Activated CD4-positive, alpha-beta T cell treated with anti-CD3 and anti-CD28 coated beads, Interleukin-2, Interleukin-4, amounts not matched to agents 100 ng/mL and 50 ng/mL, durations not matched to agents 16 hours and 8 hours (primary cell): Measurements from ENCODE around the gene MAN1C1.
A peak's percentile ranks its signal among the peaks of the same experiment; 100 is the strongest.

Experiments
- DNase-seq: peaks from one replicate; pipeline ENCODE4 v3.0.0-alpha.2; 2020; ENCODE audit warnings: low spot score

The MAN1C1 gene

DNA sequence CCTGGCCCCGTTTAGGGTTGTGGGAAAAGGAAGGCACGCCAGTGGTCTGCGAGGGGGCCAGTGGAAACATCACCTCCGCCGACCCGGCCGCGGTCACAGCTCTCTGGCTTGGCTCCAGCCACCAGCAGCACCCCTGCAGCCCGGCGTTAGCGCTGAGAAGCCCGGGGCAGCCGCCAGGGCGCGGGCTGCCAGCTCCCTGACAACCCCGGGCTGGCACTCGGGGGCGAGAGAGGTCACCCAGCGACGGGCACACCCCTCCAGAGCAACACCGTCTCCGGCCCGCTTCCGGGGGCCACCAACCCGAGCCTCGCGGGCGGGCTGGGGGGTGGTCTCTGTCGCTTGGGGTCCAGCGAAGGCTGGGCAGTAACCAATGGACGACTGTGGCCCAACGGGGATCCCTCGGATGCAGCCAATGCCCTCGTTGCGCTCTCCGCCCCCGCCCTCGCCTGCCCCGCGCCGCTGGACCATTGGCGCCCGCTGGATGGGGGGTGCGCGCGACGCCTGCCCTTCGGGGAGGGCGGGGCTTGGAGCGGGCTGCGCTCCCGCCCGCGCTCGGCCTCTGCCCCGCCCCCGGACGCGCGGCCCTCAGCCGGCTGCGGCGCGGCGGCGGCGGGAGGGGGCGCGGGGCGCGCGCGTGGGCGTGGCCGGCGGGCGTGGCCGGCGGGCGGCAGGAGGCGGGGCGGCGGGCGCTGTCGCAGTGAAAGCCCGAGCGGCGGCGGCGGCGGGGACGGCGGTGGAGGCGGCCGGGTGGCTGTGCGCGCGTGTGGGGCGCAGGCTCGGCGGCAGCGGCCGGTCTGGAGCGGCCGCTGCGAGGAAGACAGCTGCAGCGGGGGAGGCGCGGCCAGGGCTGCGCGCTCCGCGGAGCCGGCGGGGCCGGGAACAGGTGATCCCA lies at the start of gene MAN1C1:
Gene MAN1C1, plus strand, starts transcription at position 697 of the 892 bp plus-strand sequence. CDS start 1,007 bp downstream, outside the sequence.
- DNase-seq, result peak; percentile 48

- no peak for DNase-seq
Measured at GRCh38 chr1:25567710-25568089, 48.9 kb upstream of the MAN1C1 start.

DNA sequence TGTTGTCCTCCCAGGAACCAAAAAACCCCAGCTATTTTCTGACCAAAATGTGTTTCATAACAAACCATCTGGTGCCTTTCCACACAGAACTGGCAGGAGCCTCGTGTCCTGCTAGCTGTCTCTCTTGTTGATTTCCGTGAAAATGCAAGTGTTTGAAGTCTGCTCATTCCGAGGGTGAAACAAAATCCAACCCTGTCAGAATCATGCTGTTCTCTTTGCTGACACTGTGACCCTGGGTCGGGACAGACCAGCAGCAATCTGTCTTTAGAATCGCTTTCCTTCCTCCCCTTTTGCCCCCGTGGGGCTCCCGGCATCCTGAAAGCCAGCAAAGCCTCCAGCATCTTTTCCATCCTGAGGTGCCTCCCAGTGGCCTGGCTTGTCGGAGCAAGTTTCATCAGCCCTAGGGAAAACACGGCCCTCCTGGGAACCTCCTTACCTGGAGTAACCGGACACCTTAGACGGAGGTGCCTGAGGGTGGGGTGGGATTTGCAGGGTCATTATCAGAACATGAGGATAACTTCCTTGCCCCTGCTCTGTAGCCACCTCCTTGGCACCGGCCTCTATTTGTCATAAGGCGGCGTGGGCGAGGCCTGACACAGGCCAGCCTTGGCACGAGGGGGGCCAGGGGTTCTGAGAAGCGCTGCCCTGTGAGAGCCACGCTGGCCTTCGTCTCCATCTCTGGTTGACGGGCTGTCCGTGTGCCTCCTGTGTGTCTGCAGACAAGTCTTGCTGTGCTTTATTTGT lies 48.3 kb upstream of the MAN1C1 start:
- no peak for DNase-seq

GRCh38 chr1:25568834-25569596 lies 47.6 kb upstream of the MAN1C1 start:
- DNase-seq, result no peak

DNA sequence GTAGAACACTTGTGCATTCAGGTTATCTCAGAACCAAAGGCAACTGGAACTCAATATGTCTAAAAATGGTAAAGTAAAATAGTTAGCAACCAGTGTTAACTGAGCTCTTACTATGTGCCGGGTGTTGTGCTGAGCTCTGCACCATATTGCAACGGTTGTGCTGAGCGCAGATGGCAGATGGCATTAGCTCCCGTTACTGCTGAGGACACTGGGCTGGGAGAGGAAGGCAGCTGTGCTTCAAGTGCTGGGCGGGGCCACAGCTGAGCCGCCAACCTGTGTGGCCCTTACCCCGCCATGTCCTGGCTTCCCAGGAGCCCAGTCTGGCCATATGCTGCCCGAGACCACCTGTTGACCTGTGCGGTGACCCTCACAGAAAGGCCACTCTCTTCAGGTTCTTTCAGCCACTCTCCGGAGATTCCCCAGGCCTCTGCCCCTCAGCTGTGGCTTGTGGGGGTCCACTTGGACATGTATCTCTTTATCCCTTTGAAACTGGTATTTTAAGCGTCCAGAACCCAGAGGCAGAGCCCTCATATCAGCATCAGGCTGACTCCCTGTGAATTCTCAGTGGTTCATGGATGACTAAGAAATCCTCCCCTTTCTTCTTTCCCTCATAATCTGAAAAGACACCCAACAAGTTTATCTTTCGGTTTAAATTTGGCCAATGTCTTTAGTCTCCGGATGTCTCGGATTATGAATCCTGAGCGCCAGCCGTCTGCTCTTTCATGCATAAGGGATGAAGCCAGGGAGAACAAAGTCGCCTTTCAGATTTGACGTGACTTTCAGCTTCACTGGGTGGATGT lies 46.8 kb upstream of the MAN1C1 start:
- no peak for DNase-seq

DNA sequence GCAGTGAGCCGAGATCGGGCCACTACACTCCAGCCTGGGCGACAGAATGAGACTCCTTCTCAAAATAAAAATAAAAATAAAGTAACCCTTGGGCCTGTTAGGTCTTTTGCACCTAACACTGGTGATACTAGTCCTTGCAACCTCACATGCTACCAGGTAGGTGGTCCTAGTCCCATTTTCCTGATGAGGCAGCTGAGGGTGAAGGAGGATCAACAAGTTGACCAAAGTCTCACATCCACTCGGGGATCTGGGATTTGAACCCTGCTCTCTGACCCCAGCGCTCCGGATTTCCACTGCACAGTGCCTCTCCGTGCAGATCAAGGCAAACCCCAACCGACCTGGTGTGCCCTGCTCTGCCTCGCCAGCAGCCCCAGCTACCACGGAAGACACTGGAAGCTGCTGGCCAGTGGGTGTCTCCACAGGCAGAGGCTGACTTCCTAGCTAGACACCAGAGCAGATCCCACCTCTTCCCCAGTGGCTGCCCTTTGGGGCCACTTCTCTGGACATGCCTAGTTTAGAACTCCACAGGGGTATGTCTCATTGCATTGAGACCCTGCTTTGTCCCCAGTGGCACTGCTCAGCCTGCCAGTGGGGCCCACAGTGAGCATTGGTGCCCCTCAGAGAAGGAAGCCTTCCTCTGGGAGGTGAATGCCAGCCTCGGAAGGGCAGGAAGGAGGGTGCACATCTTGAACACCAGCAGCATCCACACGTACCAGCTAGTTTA lies 45.6 kb upstream of the MAN1C1 start:
- DNase-seq, result no peak

- DNase-seq, result no peak
Measured at GRCh38 chr1:25571522-25571970, 45.0 kb upstream of the MAN1C1 start.

- DNase-seq, result no peak
Measured at GRCh38 chr1:25572107-25572506, 44.5 kb upstream of the MAN1C1 start.

GRCh38 chr1:25572708-25573590 lies 43.6 kb upstream of the MAN1C1 start:
- DNase-seq, result peak; percentile 29

DNA sequence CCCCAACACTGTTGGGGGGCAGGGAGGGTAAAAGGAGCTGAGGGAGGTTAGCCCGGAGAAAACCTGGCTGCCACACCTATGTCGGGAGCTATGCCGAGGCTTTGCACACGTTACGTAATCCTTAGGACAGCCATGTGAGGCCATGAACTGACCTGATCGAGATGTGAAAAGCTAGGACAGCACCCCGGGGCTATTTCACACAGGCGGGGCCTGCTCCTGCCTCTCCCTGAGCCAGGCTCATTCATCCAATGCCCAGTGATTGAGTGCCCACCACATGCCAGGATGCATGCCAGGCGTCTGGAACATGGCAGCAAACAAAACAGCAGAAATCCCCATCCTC lies 43.0 kb upstream of the MAN1C1 start:
- no peak for DNase-seq

- no peak for DNase-seq
Measured at GRCh38 chr1:25573961-25574360, 42.6 kb upstream of the MAN1C1 start.

DNA sequence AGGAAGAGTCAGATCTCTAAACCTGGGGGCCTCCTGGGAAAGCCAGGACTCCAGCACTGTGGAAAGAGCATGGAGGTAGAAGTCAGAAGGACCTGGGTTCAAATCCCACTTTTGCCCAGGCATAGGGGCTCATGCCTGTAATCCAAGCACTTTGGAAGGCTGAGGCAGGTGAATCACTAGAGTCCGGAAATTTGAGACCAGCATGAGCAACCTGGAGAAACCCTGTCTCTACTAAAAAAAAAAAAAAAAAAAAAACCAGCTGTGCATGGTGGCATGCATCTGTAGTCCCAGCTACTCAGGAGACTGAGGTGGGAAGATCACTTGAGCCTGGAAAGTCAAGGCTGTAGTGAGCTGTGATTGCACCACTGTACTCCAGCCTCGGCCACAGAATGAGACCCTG lies 41.4 kb upstream of the MAN1C1 start:
- no peak for DNase-seq

DNA sequence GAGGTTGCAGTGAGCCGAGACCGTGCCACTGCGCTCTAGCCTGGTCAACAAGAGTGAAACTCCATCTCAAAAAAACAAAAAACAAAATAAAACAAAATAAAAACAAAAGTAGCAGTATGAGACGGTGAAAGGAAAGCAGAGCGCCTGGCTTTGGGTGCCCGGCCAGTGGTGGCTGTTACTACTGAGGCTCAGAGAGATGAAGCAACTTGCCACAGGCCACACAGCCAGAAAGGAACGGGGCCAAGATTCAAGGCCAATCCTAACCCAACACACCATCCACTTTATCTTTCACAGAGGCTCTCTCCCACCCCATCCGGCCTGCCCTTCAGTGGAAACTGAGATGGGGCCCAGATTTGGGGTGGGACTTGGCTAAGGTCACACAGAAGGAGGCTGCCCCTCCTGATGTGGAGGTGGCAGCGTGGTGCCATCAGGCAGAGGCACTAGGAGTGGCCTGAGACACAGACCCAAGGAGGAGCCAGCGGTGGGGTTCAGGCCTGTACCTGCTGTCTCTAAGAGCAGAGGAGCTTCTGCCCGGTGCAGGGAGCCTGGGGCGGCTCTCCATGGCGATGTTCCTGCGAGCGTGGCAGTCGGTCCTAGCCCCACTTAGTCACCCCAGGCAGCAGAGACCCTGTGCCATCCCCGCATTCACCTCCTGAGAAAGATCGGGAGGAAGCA lies 40.0 kb upstream of the MAN1C1 start:
- DNase-seq, result no peak

DNA sequence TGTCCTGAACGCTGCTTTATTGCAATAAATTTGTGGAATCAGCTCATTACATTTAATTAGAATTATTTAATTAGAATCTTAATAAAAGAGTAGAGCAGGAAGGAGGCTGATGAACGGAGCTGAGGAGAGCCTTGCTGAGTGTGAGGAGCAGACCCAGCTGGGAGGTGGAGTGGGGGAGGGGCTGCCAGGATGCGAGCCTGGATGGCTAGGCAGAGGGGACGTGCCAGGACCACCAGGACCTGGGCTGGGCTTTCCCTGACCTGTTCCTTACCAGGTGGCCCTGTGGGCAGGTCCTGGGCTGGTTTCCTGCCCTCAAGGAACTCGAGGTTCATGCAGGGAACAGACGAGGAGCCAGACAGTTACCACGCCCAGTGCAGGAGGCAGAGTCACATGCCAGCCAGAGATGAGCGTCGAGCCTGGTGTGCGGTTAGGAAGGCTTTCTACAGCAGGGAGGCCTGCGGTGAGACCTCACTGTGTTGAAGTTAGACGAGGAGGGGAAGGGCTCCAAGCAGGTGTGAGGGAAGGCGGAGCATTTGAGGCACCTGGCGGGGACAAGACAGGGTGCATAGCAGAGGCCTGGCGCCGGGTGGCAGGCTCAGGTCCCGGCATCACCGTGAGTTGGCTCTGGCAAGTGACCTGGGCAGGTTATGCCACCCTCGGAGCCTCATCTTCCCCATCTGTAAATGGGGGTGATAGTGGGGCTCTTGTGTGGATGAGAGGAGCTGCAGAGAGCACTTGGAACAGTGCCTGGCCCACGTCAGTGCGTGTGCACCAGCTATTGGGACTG lies 39.3 kb upstream of the MAN1C1 start:
- DNase-seq, result no peak

DNA sequence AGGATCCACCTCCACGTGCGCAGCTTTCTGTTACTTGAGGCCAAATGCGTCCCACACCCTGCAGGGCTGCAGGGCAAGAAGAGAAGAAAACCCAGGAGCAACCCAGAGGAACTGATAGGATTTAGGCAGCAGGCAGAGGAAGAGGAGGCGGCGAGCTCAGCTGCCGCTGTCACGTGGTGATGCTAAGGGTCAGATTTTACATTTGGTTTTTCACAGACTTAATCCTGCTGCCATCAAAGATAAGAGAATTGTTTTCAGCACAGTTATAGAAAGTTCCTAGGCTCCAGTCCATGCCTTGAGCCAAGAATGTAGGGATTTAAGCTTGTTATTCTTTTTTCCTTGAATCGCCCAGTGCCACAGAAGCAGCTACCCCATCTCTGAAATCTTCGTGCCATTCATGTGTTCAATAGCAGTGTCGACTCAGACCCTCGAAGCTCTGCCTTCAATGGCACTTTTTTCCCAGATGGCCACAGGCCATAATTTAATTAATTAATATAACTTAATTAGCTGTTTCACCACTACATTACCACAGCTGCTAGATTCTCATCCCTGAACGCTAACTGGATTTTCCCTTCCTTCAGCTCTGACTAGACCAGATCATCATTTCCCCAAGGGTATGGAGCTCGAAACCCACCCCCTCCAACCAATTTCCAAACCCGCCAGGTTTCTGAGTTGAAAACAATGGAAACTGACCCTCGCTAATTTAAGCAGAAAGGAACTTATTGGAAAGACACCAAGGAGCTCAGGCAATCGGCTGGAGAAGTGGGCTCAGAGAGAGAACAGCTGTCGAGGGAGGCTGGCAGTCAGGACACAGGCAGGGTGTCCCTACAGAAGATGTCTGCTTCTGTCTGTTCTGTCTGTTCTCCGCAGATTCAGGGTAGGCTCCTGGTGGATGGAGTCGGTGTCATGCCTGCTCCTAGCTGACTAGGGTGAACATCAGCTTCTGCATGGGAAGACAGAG lies 37.0 kb upstream of the MAN1C1 start:
- no peak for DNase-seq

- DNase-seq, result no peak
Measured at GRCh38 chr1:25580927-25581326, 35.7 kb upstream of the MAN1C1 start.

- no peak for DNase-seq
Measured at GRCh38 chr1:25581764-25582163, 34.8 kb upstream of the MAN1C1 start.
